GM12891 (cell line): ENCODE results near the gene ZNF536.
"Not testable (repeated sequence)": the region's sequence is repeated elsewhere in the genome, so short reads cannot be mapped to it uniquely, and the experiment has no call there.

Source experiments
- DNase-seq: peaks from one replicate; pipeline ENCODE4 v3.0.0; 2011; ENCODE audit warnings: low spot score; ENCODE audit not compliant: insufficient read length
- FAIRE-seq: peaks from 2 replicates; lab custom pipeline; 2011; peaks lifted over from hg19 to GRCh38; lab: Jason Lieb, UNC
- PAX5 ChIP-seq: IDR thresholded peaks from 2 replicates; pipeline ENCODE4 v1.6.1; 2011; ENCODE audit warnings: low read length, moderate library complexity, mild to moderate bottlenecking; ENCODE audit not compliant: insufficient read depth, severe bottlenecking
- POLR2A ChIP-seq: IDR thresholded peaks from 2 replicates; pipeline ENCODE4 v1.6.1; 2011; ENCODE audit warnings: low read depth, low read length, control low read depth
- POLR2AphosphoS5 ChIP-seq: IDR thresholded peaks from 2 replicates; pipeline ENCODE4 v1.6.1; 2011; ENCODE audit warnings: low read depth, low read length, control low read depth
- POU2F2 ChIP-seq: IDR thresholded peaks from 2 replicates; pipeline ENCODE4 v1.6.1; 2011; ENCODE audit warnings: low read depth, mild to moderate bottlenecking, control low read depth, low read length, moderate library complexity
- SPI1 ChIP-seq: IDR thresholded peaks from 2 replicates; pipeline ENCODE4 v1.6.1; 2011; ENCODE audit warnings: low read depth, low read length, control low read depth
- TAF1 ChIP-seq: IDR thresholded peaks from 2 replicates; pipeline ENCODE4 v1.6.1; 2011; ENCODE audit warnings: low read depth, low read length, control low read depth

ZNF536 gene

DNA sequence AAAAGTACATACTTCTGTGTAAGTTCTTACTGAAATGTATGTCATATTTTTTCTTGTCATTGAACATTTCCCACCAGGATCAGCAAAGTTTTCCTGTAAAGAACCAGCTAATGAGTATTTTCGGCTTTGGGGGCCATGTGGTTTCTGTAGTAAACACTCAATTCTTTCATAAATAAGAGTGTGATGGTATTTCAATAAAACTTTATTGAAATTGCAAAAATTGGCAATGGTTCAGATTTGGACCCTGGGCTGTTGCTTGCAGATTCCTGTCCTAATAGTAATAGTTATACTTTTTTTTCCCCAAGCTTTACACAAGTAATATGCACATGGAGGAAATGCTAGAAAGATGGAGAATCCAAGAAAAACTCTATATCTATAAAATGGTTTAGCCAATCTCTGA, 83.7 kb downstream of the ZNF536 start:
- DNase-seq: no peak
- no peak for TF ChIP-seq SPI1
- TF ChIP-seq POLR2AphosphoS5: no peak
- no peak for TF ChIP-seq POLR2A
- TF ChIP-seq TAF1: no peak
- TF ChIP-seq PAX5: no peak
- TF ChIP-seq POU2F2: no peak
- FAIRE-seq: no peak

- FAIRE-seq (no peak), DNase-seq (no peak)
- no peak for TF ChIP-seq SPI1
- TF ChIP-seq POLR2A: no peak
- TF ChIP-seq POU2F2: no peak
- TF ChIP-seq POLR2AphosphoS5: no peak
- no peak for TF ChIP-seq PAX5
- TF ChIP-seq TAF1: no peak
Observed at GRCh38 chr19:30457484-30457883, 85.3 kb downstream of the ZNF536 start.

DNA sequence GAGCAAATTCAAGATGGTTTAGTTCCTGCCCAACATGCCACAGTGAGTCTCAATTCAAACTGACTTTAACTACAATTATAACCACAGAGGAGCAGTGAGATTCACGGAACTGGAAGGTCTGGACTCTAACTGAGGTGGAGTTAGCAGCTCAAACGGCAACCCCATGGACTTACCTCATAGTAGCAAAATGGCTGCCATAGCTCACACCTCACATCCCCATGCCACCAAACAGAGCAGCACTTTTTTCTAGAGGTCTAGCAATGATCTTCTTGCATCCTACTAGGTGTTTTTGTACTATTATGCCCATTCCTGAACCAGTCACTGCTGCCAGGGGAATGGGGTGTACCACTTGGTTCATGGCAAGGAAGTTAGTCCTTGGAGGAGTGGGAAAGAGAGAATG, 87.7 kb downstream of the ZNF536 start:
- FAIRE-seq: no peak
- no peak for TF ChIP-seq POU2F2
- TF ChIP-seq SPI1: no peak
- no peak for TF ChIP-seq PAX5
- TF ChIP-seq POLR2A: no peak
- TF ChIP-seq POLR2AphosphoS5: no peak
- no peak for TF ChIP-seq TAF1
- no peak for DNase-seq

DNA sequence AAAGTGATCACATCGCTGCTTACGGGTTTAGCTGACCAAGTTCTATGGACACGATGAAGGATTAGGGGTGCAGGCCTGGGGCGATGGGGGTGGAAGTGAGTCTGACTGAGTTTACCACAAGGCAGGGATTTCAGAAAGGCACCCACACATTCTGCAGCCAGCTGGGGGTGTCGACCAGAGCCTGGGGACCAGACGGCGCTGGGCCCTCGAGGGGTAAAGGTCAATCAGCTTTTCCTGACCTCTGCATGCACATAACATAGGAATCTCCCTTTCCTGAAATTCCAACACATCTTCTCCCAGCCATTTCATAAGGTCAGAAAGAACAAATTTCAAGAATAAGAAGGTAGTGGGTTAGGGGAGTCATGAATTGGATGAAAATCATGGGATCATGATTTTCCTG, 92.0 kb downstream of the ZNF536 start:
- FAIRE-seq: no peak
- no peak for DNase-seq
- TF ChIP-seq POU2F2 (no peak), POLR2AphosphoS5 (no peak), SPI1 (no peak), PAX5 (no peak), TAF1 (no peak), POLR2A (no peak)

DNA sequence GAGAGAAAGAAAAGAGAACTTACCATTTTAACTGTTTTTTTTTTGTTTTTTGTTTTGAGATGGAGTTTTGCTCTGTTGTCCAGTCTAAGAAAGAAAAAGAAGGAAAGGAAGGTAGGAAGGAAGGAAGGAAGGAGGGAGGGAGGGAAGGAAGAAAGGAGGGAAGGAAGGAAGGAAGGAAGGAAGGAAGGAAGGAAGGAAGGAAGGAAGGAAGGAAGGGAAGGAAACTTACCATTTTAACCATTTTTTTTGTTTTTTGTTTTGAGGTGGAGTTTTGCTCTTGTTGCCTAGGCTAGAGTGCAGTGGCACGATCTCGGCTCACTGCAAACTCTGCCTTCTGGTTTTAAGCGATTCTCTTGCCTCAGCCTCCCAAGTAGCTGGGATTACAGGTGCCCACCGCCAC, 94.4 kb downstream of the ZNF536 start:
- not testable (repeated sequence) for FAIRE-seq, DNase-seq

DNA sequence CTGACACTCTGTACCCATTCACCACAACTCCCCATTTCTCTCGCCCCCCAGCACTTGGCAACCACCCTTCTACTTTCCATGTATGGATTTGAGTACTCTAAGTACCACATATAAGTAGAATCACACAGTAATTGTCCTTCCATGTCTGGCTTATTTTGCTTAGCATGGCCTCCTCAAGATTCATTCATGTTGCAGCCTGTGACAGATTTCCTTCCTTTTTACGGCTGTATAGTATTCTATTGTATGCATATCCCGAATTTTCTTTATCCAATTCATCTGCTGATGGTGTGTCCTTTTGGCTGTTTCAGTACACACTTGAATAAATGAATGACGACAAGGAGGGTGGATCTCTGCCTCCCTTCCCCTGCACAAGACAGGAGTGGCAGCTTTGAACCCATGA, 95.1 kb downstream of the ZNF536 start:
- TF ChIP-seq POLR2AphosphoS5: no peak
- TF ChIP-seq TAF1: no peak
- no peak for TF ChIP-seq PAX5
- no peak for TF ChIP-seq POLR2A
- no peak for TF ChIP-seq POU2F2
- TF ChIP-seq SPI1: no peak
- DNase-seq (no peak), FAIRE-seq (no peak)

DNA sequence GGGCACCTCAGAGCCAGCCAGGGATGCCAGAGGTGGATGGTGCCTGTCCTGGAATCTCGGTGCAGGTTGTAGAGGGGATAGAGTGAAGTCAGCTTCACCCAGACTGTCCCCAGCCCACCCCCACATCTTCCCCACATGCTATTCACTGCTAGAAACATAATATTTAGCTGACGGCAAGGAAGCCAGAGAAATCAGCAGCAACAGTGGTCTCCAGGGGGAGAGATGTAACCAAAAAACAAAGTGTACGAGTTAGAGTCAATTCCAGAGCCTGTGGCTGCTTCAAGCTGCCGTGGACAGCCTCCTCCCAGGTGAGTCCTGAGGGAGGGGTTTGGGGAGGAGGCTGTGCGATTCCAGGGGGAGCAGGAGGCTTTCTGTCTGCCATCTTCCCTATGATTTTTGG, 97.6 kb downstream of the ZNF536 start:
- TF ChIP-seq POLR2A (no peak), POLR2AphosphoS5 (no peak), POU2F2 (no peak), PAX5 (no peak), TAF1 (no peak), SPI1 (no peak)
- DNase-seq (no peak), FAIRE-seq (no peak)

GRCh38 chr19:30471441-30471840, 99.3 kb downstream of the ZNF536 start:
- DNase-seq: no peak
- TF ChIP-seq SPI1 (no peak), PAX5 (no peak), POU2F2 (no peak), TAF1 (no peak), POLR2AphosphoS5 (no peak), POLR2A (no peak)
- FAIRE-seq: no peak

- DNase-seq (no peak), FAIRE-seq (no peak)
- TF ChIP-seq TAF1: no peak
- no peak for TF ChIP-seq POLR2A
Observed at GRCh38 chr19:30473334-30473867, 101.2 kb downstream of the ZNF536 start.

DNA sequence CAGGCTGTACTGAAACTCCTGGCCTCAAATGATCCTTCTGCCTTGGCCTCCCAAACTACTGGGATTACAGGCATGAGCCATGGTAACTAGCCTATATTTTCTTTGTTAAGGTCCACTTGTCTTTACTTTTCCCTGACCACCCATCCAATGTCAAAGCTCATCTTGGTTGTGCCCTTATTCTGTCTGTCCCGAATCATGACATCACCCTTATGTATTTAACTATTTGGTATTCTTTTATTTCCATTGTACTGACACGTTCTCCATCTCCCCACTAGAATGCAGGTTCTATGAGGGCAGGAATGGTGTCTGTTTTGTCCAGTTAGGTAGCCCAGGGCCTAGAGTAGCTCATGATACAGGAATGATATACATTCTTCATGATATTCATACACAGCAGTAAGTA, 104.8 kb downstream of the ZNF536 start:
- DNase-seq: no peak
- no peak for FAIRE-seq

More for the DNA sequence above, 104.8 kb downstream of the ZNF536 start:
- TF ChIP-seq POU2F2 (no peak), POLR2A (no peak), TAF1 (no peak), PAX5 (no peak), SPI1 (no peak), POLR2AphosphoS5 (no peak)
